ENCODE measurements around the gene TMIGD3. TPM values are rescaled to one million over a fixed set of nuclear protein-coding genes. Genes with fewer than 3 reads are reported as not detected.
A peak's percentile ranks its signal among the peaks of the same experiment; 100 is the strongest.

The TMIGD3 gene
- total RNA-seq, 1 donor from 2014 or later: not detected

DNA sequence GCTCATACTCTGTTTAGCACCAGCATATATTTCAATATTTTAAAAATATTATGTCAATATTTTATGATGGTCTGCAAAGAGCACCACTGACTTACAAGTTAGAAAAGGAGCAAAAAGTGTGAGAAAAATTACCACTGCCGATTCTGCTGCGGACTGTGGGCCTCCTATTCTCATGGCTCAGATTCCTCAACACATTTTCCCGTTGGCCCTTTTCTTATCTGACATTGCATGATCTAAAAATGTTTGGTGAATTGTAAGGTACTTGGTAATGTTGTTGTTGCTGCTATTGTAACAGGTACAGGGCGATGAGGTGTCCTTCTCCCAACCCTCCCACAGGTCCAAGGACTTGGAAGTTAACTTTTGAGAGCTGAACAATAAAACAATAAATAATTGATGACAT is 28.9 kb downstream of the TMIGD3 start:
- DNase-seq: no peak

DNA sequence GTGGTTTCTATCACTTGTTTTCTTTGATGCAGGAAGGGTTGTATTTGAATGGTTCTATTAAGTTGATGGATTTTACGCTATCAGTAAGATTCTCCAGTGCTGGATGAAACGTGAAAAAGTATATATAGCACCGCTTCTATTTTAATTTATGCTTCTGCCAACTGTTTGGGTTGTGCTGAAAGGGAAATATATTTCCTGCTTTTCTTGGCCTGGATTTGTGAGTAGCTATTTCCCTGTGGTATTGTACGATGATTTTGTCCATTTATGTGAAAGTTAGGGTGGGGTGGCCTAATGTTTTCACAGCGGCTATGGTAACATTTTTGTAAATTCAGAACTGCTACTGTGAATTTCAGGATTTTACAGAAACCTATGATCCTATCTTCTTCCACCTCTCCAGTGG is 29.3 kb downstream of the TMIGD3 start:
- no peak for DNase-seq

DNA sequence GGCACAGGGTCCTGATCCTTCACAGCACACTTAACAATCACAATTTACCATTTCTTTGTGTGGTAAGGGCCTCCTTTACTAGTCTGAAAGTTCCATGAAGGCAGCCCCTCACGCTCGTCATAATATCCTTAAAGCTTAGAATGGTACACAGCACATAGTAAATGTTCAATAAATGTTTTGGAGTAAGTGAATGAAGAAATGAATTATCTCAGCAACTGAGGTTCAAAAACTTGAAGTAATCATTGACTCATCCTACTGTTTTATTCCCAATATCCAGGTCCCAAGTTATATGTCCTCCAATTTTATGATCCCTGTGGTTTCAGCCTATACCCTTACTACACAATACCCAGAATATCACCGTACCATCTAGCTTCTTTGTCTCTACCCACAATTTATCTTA is 31.9 kb downstream of the TMIGD3 start:
- DNase-seq: no peak

DNA sequence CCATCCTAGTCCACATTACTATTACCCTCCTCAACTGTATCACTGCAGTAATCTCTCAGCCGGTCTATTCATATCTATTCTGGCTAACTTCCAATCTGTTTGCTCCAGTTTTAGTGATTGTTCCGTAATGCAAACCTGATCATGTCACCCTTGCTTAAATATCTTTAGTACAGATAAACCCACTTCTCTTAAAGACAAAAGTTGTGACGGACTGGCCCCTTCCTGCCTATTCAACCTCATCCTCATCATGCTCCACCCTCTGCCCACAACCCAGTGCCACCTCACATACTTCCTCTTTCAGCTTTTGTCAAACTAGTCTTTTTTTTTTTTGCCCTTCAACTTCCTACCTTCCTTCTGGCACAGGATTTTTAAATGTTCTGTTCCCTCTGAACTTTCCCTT is 32.4 kb downstream of the TMIGD3 start:
- DNase-seq: no peak

DNA sequence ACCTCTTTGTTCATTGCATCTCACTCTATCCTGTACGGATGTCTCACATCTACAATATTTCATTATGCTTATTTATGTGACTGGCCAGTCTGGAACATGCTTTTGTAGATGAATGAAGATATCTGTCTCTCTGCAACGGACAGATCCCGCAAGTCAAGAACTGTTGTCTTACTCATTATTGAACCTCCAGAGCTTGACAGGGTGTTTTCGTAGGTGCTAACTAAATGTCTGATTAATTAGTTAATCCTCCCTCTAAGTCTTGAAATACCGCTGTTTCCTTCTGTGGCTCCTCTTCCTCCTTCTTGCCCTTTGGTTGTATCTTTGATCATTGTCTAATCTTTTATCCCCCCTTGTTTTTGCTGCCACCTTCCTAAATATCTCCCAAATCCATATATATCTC is 32.8 kb downstream of the TMIGD3 start:
- no peak for DNase-seq

DNA sequence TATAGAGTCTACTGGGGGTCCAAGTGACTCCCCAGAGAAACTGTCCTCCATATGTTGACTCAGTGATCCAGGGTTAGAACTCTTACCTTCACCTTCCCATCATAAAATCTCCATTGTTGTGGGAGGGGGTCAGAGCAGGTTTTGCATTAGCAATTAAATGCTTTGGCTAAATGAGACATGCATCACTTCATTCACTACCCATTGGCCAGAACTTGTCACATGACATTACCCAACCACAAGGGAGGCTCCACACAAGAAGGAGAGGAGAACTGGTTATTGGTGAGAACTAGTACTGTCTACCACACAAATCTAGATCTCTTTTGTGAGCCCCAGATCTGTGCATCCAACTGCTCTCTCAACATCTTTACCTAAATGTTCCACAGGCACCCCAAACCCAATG is 33.9 kb downstream of the TMIGD3 start:
- DNase-seq: no peak

DNA sequence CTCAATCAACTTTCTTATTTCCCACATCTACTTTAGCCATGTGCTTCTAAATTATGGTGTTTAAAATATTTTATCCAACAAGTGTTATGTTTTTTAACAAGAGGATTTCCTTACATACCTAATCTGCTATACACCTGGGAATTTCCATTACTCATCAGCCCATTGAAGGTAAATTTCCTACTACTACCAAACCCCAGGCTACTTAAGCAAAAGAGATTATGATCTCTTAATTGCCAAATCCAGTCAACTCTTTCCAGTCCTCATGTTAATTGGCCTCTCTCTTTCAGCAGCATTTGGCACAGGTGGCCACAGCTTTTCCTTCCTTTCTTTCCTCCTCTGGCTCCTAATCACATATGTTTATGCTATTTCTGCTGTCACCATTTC is 34.7 kb downstream of the TMIGD3 start:
- no peak for DNase-seq

DNA sequence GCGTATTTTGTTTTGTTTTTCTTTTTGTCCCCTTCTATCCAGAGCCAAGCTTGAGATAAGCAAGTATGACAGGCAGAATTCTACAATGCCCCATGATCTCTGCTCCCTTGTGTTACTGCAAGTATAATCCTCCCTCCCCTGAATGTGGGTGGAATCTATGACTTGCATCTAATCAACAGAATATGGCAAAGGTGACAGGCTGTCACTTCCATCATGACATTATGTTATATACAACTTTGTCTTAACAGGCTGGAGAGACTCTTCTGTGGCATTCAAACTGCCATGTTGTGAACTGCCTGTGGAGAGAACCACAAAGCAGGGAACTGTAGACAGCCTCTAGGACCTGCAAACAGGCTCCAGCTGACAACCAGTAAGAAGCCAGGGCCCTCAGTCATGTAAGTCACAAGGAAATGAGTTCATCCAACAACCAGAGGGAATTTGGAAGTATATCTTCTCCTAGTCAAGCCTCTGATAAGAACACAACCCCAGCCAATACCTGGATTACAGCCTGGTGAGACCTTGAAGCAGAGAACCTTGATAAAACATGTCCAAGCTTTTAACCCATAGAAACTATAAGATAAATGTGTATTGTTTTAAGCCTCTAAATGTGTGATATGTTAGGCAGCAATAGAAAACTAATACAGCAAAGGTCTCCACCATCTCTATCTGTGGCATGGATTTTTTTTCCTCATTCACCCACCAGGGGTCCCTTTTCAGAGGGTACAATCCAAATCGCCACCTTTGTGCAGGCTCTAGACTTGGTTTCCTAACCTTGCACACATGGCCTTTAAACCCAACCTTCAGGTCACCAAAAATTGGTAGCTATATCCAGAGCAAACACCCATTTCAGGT is 35.3 kb downstream of the TMIGD3 start:
- DNase-seq: no peak

DNA sequence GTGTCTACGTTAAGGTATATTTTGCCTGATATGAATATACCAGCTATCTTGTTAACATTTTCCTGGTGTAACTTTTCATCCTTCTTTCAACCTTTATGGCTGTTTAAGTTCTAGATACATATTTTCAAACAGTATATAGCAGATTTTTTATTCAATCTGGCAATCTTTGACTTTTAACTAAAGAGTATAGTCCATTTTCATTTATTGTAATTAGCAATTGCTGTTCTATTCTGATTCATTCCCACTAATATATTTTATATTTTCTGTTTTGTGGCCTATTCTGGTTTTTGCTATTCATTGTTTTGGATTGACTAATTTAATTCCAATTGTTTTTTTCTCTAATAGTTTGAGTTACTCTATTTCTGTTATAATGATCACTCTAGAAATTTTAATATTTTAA is 37.0 kb downstream of the TMIGD3 start:
- no peak for DNase-seq

DNA sequence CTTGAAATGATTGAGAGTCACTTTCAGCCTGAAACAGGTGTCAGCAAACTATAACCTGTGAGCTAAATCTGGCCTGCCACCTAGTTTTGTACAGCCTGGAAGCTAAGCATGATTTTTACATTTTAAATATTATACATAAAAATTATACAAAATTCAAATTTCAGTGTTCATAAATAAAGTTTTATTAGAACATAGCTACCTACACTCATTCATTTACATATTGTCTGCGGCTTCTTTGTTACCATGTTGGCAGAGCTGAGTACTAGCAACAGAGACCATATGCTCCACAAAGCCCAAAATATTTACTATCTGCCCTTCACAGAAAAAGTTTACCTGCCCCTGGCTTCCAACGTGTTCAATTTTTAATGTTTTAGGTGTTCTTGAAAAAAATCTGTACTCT is 37.7 kb downstream of the TMIGD3 start:
- DNase-seq: no peak

DNA sequence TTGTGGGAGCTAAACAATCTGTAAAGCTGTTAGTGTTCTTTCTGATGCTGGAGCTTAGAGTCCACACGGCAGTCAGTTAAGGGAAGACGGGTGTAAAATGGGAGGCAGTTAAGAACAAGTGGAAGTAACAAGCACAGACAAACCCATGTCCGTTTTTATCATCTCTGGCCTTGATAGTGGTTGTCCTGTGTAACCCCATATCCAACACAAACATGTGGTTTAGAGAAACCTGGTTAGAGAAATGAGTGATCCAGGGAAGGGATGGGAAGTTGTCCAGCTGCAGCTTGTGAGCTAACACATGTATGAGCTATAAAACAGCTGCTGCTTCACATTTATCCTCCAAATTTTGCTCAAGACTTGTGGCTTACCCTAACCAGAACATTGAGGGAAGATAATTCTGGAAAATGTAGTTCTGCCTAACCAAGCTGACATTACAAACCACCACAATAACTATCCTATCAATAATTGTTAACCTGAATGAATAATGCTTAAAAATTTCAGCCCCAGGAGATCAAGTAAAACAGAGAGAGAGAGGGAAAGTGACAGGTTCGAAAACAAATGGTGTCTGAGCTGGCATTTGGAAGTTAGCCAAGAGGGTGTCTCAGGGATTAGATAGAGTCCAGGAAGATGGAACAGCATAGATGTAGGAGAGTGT is 40.3 kb downstream of the TMIGD3 start:
- peak; percentile 80 for DNase-seq

DNA sequence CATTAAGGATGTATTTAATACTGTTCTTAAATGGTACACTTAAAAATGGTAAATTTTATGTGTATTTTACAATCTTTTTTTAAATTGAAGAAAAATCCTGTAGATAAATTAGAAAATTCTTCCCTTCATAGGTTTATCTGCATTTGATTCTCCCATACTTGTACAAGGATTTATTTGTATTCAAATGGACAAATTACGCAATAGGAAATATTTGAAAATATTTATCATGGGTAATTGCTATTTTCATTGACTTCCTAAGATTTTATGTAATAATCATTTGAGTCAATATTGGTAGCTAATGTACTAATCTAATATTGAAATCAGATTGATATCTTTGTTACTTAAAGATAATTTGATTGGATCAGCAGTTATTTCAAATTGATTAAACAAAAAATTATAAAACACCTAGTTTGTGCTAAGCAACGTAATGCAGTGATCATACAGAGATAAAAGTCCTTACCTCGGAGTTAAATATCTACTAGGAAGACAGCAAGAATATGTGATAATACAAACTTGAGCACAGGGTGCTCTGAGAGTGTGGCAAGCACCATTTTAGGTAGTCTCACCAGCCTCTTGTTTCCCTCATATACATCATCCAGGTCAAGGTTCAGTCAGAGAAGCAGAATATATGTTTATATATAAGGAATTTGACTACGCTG is 40.9 kb downstream of the TMIGD3 start:
- no peak for DNase-seq

DNA sequence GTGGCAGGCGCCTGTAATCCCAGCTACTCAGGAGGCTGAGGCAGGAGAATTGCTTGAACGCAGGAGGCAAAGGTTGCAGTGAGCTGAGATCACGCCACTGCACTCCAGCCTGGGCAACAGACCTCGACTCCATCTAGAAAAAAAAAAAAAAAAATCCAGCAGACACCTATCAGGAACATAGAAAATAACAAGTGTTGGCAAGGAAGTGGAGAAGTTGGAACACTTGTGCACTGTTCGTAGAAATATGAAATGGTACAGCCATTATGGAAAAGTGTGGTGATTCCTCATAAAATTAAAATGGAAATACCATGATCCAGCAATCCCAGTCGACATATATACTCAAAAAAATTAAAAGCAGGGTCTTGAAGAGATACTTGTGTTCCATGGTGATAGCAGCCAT is 41.7 kb downstream of the TMIGD3 start:
- DNase-seq: no peak

DNA sequence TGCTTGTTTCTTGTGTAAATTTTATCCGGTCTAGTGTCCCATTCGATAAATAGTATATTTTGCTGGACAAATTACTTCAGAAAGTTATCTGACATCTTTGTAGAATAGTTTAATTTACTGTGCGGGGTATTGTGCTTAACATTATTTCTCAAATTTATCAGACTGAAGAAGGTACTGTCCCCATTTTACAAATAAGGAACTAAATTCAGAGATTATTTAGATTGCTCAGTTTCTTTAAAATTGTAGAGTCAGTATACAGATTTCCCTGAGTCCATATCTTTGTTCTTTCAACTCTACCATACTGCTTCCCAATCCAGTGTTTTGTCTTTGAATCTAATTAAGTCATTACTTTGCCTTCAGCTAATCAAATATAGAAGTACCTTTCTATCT is 47.8 kb downstream of the TMIGD3 start:
- DNase-seq: no peak

DNA sequence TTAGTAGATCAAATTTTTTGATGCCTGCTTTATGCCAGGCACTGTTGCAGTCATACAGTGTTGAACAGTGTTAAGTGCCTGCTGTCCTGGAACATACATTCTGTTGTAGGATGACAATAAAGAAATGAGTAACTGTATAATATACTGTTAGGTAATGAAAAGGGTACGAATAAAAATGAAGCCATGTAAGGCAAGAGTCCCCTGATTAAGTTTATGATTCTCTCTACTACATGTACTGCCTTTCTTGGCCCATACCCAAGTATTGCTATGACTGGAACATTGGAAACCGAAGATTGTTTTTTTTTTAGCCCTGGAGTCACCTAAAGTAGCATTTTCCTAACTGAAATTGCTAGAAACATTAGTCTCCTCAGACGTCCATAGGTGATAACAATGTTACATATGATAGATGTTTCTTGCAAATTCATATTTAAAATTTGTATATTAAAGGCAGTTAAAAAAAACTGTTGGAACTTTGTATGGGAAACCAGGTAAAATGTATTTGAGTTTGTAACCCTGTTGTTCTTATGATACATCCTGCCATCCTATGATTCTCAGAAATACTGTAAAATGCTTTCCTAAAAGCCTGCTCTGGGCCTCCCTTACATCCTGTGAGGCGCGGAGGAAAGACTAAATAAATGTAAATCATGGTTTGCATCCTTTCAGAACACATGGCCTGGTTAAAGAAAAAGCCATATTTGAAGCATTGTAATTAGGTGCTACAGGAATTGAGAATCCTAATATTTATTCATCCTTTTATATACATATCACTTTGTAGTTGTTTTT is 48.4 kb downstream of the TMIGD3 start:
- no peak for DNase-seq

DNA sequence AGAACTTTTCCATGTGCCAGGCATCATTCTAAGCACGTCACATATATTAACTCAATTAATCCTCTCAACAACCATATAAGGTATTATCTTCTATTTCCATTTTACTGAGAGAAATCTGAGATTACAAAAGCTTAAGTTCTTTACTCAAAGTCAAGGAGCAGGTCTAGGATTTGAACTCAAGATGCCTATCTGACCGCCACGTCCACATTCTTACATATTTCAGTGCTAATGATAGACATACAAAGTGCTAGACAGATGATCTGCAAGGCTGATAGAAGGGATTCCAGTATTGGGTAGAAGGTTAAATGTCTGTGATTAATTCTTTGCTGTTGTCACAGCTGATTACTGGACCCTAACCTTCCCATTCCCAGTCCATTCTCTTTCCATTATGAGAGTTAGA is 49.7 kb downstream of the TMIGD3 start:
- DNase-seq: no peak

DNA sequence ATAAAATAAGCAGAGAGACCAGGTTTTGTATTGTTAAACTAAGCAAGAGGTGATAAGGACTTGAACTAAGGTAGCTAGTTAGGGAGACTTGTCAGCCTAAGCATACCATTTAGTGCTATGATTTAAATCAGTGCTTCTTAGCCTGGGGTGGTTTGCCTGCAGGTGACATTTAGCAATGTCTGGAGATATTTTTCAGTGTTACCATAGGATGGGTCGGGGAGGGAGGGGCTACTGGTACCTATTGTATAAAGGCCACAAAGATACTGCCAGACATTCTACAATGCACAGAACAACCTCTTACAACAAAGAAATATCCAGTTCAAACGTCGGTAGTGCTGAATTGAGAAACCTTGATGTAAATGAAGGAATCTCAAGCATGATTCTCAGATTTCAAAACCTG is 50.9 kb downstream of the TMIGD3 start:
- no peak for DNase-seq

DNA sequence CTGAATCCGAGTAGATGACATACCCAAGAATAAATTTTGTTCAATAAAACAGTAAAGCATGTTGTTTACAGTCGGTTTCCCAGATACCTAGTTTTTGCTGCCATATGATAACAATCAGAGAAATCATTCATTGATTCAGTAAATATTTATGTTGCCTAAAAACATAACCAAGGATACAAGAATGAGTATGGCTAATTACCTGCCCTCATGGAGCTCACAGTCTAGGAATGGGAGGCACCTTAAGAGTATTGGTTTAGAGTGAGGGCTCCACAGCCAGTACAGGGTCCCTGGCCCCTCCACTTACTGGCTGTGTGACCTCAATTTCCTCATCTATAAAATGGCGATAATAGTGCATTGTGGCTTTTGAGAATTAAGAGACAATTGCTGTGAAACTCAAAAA is 53.2 kb downstream of the TMIGD3 start:
- DNase-seq: no peak

DNA sequence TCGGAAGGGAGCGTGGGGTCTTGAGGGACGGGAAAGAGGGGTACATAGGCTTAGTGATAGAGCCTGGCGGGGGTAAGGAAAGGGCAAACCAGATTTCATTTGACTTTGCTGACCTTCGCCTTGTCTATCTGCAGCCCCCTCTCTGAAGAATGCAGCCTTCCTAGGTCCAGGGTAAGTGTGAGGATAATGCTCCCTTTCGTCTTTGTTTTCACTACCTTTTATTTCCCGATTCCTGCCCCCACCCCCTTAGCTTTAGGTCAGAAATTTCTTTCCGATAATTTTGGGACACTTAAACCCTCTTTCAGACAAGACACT is 53.8 kb downstream of the TMIGD3 start:
- DNase-seq: no peak

DNA sequence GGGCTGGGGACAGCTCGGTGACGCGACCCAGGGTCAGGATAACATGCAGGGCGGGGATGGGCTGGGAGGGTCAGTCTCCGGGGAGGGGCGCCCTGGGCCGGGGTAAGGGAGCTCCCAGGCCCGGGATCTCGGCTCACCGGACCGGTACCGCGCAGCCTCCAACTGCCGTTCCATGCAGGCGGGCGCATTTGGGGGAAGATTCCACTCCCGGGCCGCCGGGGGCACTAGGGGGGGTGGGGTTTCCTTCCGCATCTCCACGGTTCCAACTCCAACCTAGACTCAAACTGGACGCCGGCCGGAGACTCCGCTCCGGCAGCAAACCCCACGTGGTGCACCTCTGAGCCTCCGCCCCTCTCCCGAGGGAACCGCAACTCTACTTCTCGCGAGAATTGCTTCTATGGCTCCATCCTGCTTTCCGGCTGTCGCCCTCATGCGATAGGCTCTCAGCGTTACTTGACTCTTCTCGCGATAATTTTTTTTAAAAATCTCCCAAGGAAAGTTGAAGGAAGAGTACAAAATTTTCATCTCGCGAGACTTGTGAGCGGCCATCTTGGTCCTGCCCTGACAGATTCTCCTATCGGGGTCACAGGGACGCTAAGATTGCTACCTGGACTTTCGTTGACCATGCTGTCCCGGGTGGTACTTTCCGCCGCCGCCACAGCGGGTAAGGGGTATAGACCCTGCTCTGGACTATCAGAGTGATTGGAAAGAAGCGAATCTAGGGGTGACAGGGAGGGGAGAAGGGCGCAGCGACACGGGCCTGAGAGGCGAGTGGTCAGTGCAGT is 54.3 kb downstream of the TMIGD3 start, which contains the start of the genes ATP5PB and WDR77:
ATP5PB (plus strand) TSS at position 547 of the 785 bp plus-strand sequence; CDS start at position 625, 78 bp downstream.
WDR77 (minus strand) TSS at position 339 of the 785 bp plus-strand sequence; CDS start at position 252, 87 bp downstream.
- peak; percentile 100 for DNase-seq

DNA sequence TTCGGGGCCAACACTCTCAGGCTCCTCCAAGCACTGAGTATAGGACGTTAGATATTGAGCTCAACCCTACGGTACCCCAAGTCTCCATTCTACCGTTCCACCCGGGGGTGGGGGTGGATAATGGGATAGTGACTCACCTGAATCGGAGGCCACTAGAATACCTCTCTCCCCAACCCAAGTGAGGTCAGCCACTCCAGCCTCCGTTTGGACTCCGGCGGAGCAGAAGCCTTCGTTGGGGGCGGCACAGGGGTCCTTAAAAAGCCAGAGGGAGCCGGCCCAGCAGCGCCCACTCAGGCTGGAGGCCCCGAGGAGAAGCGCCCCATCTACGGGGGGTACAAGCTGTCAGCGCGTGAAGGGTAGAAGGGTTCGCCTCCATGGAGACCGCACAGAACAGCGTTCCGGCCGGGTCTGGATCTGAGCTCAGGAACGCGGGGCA is 54.9 kb downstream of the TMIGD3 start:
- DNase-seq: no peak
